HCT116 (cell line): ENCODE results near the gene CD8B2.
"Not testable (repeated sequence)": the region's sequence is repeated elsewhere in the genome, so short reads cannot be mapped to it uniquely, and the experiment has no call there.

Experiments
- CEBPB ChIP-seq: IDR thresholded peaks from 2 replicates; pipeline ENCODE4 v1.6.1; 2012; ENCODE audit warnings: low read depth
- EZH2 ChIP-seq: fragments of 200-600 bp; sonication (generic); IDR thresholded peaks from 2 replicates; pipeline ENCODE4 v1.6.1; 2017; ENCODE audit warnings: antibody characterized with exemption, mixed run types
- POLR2A ChIP-seq: IDR thresholded peaks from 2 replicates; pipeline ENCODE4 v1.7.0; 2011; ENCODE audit warnings: borderline replicate concordance; ENCODE audit not compliant: insufficient read depth, insufficient read length; ENCODE audit errors: extremely low read depth
- POLR2AphosphoS5 ChIP-seq: IDR thresholded peaks from 2 replicates; pipeline ENCODE4 v1.6.1; 2011; ENCODE audit warnings: mild to moderate bottlenecking, low read depth, low read length, moderate library complexity
- SP1 ChIP-seq: IDR thresholded peaks from 2 replicates; pipeline ENCODE4 v1.6.1; 2012; ENCODE audit warnings: low read depth
- TCF7L2 ChIP-seq: IDR thresholded peaks from 2 replicates; pipeline ENCODE4 v1.7.0; 2011; ENCODE audit warnings: borderline replicate concordance, inconsistent platforms; ENCODE audit not compliant: insufficient read depth, insufficient read length; ENCODE audit errors: extremely low read depth
- ZFX ChIP-seq: fragments of 450-650 bp; IDR thresholded peaks from 2 replicates; pipeline ENCODE4 v1.6.1; 2017
- ZNF274 ChIP-seq: fragments of 200-500 bp; sonication (Bioruptor generic); IDR thresholded peaks from 2 replicates; pipeline ENCODE4 v1.6.1; 2014; ENCODE audit warnings: mild to moderate bottlenecking, low read depth, low read length, inconsistent platforms
- TF ChIP-seq, protein P1 (sequence below), 3 experiments: fragments of 200-600 bp in 1 of 3; sonication (generic) in 1 of 3; IDR thresholded peaks in 2 of 3; conservative IDR thresholded peaks in 1 of 3; 2 replicates each; pipeline ENCODE4 v1.5.1; 2012 to 2017; ENCODE audit warnings: low read depth in 2 of 3, low read length in 2 of 3, antibody characterized with exemption in 1 of 3, borderline replicate concordance in 1 of 3, control low read depth in 1 of 3, mild to moderate bottlenecking in 1 of 3, mixed read lengths in 1 of 3, mixed run types in 1 of 3, moderate library complexity in 1 of 3; ENCODE audit not compliant: insufficient read depth in 1 of 3
- TF ChIP-seq, protein P2 (sequence below): IDR thresholded peaks from 2 replicates; pipeline ENCODE4 v1.6.1; 2012; ENCODE audit warnings: low read depth
- TF ChIP-seq, protein P3 (sequence below): IDR thresholded peaks from 2 replicates; pipeline ENCODE4 v1.6.1; 2012
- TF ChIP-seq, protein P4 (sequence below): IDR thresholded peaks from 2 replicates; pipeline ENCODE4 v1.6.1; 2012

DNA sequence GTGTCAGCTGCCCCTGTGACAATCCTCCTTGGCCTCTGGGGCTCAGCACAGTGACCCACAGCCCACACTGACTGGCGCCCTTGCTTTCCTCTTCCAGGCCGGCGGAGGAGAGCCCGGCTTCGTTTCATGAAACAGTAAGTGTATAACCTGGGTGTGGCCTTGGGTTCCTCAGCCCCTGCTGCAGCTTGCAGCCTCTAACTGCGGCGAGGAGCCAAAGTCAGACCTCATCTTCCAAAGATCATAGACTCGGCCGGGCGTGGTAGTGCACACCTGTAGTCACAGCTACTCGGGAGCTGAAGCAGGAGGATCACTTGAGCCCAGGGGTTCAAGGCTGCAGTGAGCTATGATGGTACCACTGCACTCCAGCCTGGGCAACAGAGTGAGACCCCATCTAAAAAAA is 17.0 kb downstream of the CD8B2 start:
- TF ChIP-seq, protein P1, sequence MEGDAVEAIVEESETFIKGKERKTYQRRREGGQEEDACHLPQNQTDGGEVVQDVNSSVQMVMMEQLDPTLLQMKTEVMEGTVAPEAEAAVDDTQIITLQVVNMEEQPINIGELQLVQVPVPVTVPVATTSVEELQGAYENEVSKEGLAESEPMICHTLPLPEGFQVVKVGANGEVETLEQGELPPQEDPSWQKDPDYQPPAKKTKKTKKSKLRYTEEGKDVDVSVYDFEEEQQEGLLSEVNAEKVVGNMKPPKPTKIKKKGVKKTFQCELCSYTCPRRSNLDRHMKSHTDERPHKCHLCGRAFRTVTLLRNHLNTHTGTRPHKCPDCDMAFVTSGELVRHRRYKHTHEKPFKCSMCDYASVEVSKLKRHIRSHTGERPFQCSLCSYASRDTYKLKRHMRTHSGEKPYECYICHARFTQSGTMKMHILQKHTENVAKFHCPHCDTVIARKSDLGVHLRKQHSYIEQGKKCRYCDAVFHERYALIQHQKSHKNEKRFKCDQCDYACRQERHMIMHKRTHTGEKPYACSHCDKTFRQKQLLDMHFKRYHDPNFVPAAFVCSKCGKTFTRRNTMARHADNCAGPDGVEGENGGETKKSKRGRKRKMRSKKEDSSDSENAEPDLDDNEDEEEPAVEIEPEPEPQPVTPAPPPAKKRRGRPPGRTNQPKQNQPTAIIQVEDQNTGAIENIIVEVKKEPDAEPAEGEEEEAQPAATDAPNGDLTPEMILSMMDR (IDR thresholded peaks at IDR 0.05 in 2 of 3, conservative IDR thresholded peaks at IDR 0.05 in 1 of 3; ENCODE audit: borderline replicate concordance in 1 of 3, insufficient read depth in 1 of 3, low read depth in 2 of 3, low read length in 2 of 3) = not testable (repeated sequence)
- not testable (repeated sequence) for TF ChIP-seq EZH2, SP1, ZNF274, POLR2A, POLR2AphosphoS5, ZFX, CEBPB, TCF7L2
- TF ChIP-seq, protein P2, sequence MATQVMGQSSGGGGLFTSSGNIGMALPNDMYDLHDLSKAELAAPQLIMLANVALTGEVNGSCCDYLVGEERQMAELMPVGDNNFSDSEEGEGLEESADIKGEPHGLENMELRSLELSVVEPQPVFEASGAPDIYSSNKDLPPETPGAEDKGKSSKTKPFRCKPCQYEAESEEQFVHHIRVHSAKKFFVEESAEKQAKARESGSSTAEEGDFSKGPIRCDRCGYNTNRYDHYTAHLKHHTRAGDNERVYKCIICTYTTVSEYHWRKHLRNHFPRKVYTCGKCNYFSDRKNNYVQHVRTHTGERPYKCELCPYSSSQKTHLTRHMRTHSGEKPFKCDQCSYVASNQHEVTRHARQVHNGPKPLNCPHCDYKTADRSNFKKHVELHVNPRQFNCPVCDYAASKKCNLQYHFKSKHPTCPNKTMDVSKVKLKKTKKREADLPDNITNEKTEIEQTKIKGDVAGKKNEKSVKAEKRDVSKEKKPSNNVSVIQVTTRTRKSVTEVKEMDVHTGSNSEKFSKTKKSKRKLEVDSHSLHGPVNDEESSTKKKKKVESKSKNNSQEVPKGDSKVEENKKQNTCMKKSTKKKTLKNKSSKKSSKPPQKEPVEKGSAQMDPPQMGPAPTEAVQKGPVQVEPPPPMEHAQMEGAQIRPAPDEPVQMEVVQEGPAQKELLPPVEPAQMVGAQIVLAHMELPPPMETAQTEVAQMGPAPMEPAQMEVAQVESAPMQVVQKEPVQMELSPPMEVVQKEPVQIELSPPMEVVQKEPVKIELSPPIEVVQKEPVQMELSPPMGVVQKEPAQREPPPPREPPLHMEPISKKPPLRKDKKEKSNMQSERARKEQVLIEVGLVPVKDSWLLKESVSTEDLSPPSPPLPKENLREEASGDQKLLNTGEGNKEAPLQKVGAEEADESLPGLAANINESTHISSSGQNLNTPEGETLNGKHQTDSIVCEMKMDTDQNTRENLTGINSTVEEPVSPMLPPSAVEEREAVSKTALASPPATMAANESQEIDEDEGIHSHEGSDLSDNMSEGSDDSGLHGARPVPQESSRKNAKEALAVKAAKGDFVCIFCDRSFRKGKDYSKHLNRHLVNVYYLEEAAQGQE = not testable (repeated sequence)
- TF ChIP-seq, protein P3, sequence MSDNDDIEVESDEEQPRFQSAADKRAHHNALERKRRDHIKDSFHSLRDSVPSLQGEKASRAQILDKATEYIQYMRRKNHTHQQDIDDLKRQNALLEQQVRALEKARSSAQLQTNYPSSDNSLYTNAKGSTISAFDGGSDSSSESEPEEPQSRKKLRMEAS = not testable (repeated sequence)
- TF ChIP-seq, protein P4, sequence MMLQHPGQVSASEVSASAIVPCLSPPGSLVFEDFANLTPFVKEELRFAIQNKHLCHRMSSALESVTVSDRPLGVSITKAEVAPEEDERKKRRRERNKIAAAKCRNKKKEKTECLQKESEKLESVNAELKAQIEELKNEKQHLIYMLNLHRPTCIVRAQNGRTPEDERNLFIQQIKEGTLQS = not testable (repeated sequence)
